HepG2 (cell line): Measurements from ENCODE around the gene KATNAL2. TPM values are rescaled to one million over a fixed set of nuclear protein-coding genes. Genes with fewer than 3 reads are reported as not detected.

Experiments
- ARNTL ChIP-seq: sonication (generic); formaldehyde crosslinking; IDR thresholded peaks from 2 replicates; pipeline ENCODE4 v1.4.0; 2020; ENCODE audit warnings: mild to moderate bottlenecking, missing genetic modification reagents
- ATF4 ChIP-seq, 2 experiments: fragments of 450-650 bp in 1 of 2; sonication (generic) in 1 of 2; formaldehyde crosslinking; IDR thresholded peaks; 2 replicates each; pipeline versions ENCODE4 v1.5.0 to v1.8.0; 2020 to 2022; ENCODE audit warnings: mild to moderate bottlenecking in 1 of 2, missing genetic modification reagents in 1 of 2
- ATF7 ChIP-seq, 2 experiments: fragments of 450-650 bp in 1 of 2; sonication (generic) in 1 of 2; formaldehyde crosslinking in 1 of 2; IDR thresholded peaks; 2 replicates each; pipeline versions ENCODE4 v1.4.0 to v1.6.1; 2016 to 2020; ENCODE audit warnings: antibody characterized with exemption in 1 of 2, mild to moderate bottlenecking in 1 of 2, missing genetic modification reagents in 1 of 2
- BCL3 ChIP-seq: sonication (generic); formaldehyde crosslinking; IDR thresholded peaks from 2 replicates; pipeline ENCODE4 v1.5.1; 2020; ENCODE audit warnings: mild to moderate bottlenecking, missing genetic modification reagents, moderate library complexity
- FLYWCH1 ChIP-seq: sonication (generic); formaldehyde crosslinking; IDR thresholded peaks from 2 replicates; pipeline ENCODE4 v1.8.1; 2023; ENCODE audit warnings: mild to moderate bottlenecking, missing genetic modification reagents
- HMGXB4 ChIP-seq, 2 experiments: sonication (generic) in 1 of 2; formaldehyde crosslinking in 1 of 2; IDR thresholded peaks; 2 replicates each; pipeline versions ENCODE4 v1.4.0 to v1.6.1; 2018 to 2020; ENCODE audit warnings: missing genetic modification reagents in 2 of 2, borderline replicate concordance in 1 of 2, low read depth in 1 of 2, mild to moderate bottlenecking in 1 of 2, missing biosample characterization in 1 of 2
- JUNB ChIP-seq: sonication (generic); formaldehyde crosslinking; IDR thresholded peaks from 2 replicates; pipeline ENCODE4 v1.8.0; 2022; ENCODE audit warnings: missing genetic modification reagents, mild to moderate bottlenecking, borderline replicate concordance
- MEIS2 ChIP-seq: sonication (generic); formaldehyde crosslinking; IDR thresholded peaks from 2 replicates; pipeline ENCODE4 v1.9.0; 2021; ENCODE audit warnings: mild to moderate bottlenecking, missing genetic modification reagents
- NFYB ChIP-seq: sonication (generic); formaldehyde crosslinking; IDR thresholded peaks from 2 replicates; pipeline ENCODE4 v1.4.0; 2020; ENCODE audit warnings: missing genetic modification reagents
- RAD21 ChIP-seq: fragments of 450-650 bp; formaldehyde crosslinking; IDR thresholded peaks from 2 replicates; pipeline ENCODE4 v1.5.0; 2020; ENCODE audit warnings: mild to moderate bottlenecking
- RFX3 ChIP-seq: IDR thresholded peaks from 2 replicates; pipeline ENCODE4 v1.6.1; 2016; ENCODE audit warnings: missing biosample characterization, missing genetic modification reagents
- RNF2 ChIP-seq: fragments of 450-650 bp; conservative IDR thresholded peaks from 2 replicates; pipeline ENCODE4 v1.6.1; 2016; ENCODE audit warnings: low read depth
- STAG1 ChIP-seq: sonication (generic); formaldehyde crosslinking; IDR thresholded peaks from 2 replicates; pipeline ENCODE4 v1.4.0; 2020; ENCODE audit warnings: missing genetic modification reagents
- ZFP36 ChIP-seq: fragments of 150-350 bp; IDR thresholded peaks from 2 replicates; pipeline ENCODE4 v1.6.1; 2018; ENCODE audit warnings: borderline replicate concordance, low read length, low read depth; ENCODE audit not compliant: partially characterized antibody
- ZNF138 ChIP-seq: sonication (generic); formaldehyde crosslinking; IDR thresholded peaks from 2 replicates; pipeline ENCODE4 v1.5.0; 2020; ENCODE audit warnings: mild to moderate bottlenecking, low read depth, missing genetic modification reagents
- ZNF260 ChIP-seq: sonication (generic); formaldehyde crosslinking; IDR thresholded peaks from 2 replicates; pipeline ENCODE4 v1.4.0; 2020; ENCODE audit warnings: missing genetic modification reagents, low read depth, mild to moderate bottlenecking, borderline replicate concordance
- ZNF543 ChIP-seq: sonication (generic); formaldehyde crosslinking; IDR thresholded peaks from 2 replicates; pipeline ENCODE4 v1.4.0; 2020; ENCODE audit warnings: mild to moderate bottlenecking, missing genetic modification reagents
- ZNF552 ChIP-seq: sonication (generic); formaldehyde crosslinking; IDR thresholded peaks from 2 replicates; pipeline ENCODE4 v1.9.0; 2022; ENCODE audit warnings: missing genetic modification reagents, mild to moderate bottlenecking, borderline replicate concordance
- polyA plus RNA-seq, 8 experiments: library from polyadenylated mRNA; depleted of rRNA in 3 of 8; stranded (reverse) in 7 of 8; unstranded in 1 of 8; fragments of >200 nt; fragmentation: Illumina TruSeq in 4 of 8; extraction: Trizol in 4 of 8; gene quantifications; 2 replicates each; pipeline versions ENCODE4 v1.2.1 to v1.2.3, GENCODE V29; 2011 to 2016; ENCODE audit warnings: low read depth in 4 of 8, missing spikeins in 1 of 8, mixed read lengths in 1 of 8; ENCODE audit not compliant: insufficient read depth in 1 of 8
- total RNA-seq, 5 experiments: library from RNA; depleted of rRNA; stranded (reverse); fragments of >200 nt; fragmentation: Illumina TruSeq; extraction: Trizol; gene quantifications; 2 replicates each; pipeline ENCODE4 v1.2.3, GENCODE V29; 2016; ENCODE audit warnings: low read depth in 1 of 5

Gene KATNAL2
- total and polyA plus RNA-seq, 2 of the 13 experiments (the other 11 are each of a cell fraction or from before 2014, with no cell fraction given), result not detected

- TF ChIP-seq ATF4 (CRISPR knock-in tag; IDR thresholded peaks at IDR 0.05) (no peak), STAG1 (CRISPR knock-in tag) (peak; percentile 78), ARNTL (no peak), JUNB (CRISPR knock-in tag) (no peak), MEIS2 (no peak), ZNF138 (CRISPR knock-in tag) (no peak), RAD21 (CRISPR knock-in tag) (peak; percentile 37; the same call in 1 of the 2 replicates), RNF2 (peak; percentile 94), ZNF543 (CRISPR knock-in tag) (no peak), ZNF260 (no peak), RFX3 (CRISPR knock-in tag) (no peak), ATF7 (IDR thresholded peaks at IDR 0.05) (no peak), ATF7 (CRISPR knock-in tag; IDR thresholded peaks at IDR 0.05) (no peak), ZFP36 (peak; percentile 72), HMGXB4 (CRISPR knock-in tag; IDR thresholded peaks at IDR 0.05; ENCODE audit: borderline replicate concordance in 1 of 2, low read depth in 1 of 2) (no peak), ZNF552 (CRISPR knock-in tag) (no peak), BCL3 (no peak), FLYWCH1 (no peak), NFYB (CRISPR knock-in tag) (no peak)
These were observed 133.1 kb downstream of the KATNAL2 start (continued) for GRCh38 chr18:47050468-47050867.
